Embryonic facial prominence (tissue), 1 donor: ENCODE measurements around the gene POLR1H.

ENCODE experiments used
- DNase-seq: peaks from one replicate; pipeline ENCODE4 v3.0.0-alpha.2; 2016; ENCODE audit errors: extremely low spot score

The POLR1H gene

DNA sequence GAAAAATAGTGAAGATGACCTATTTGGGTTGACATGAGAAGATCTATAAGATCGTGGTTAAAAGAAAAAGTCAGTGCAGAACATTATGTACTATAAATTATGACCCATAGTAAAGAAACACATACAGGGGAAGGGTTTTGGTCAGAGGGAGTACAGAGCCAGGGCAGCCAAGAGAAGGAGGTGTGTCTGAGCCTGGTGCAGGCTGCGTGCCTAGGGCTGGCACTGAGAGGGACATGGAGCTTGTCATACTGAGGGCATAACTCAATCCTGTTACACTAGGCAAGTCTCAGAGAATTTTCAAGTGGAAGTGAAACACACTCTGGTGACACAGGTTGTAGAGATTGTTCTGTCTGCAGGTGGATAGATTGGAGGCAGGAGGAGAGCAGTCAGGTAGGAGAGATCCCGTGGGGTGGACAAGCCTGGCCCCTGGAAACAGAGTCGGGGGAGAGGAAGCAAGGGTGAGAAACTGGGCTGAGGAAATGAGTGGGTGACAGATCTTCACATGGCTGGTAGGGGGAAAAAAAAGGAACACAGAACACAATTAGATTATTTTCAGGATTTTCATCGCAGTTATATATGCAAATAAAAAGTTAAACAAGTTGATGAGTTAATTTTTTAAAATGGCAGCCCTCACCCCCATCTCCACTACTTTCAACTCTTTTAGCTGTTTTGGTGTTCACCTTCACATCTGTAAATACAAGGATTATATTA lies 33.0 kb downstream of the POLR1H start:
- no peak for DNase-seq

- DNase-seq: no peak
Measured at GRCh38 chr6:30096829-30097228, 35.8 kb downstream of the POLR1H start.

- no peak for DNase-seq
Measured at GRCh38 chr6:30097902-30098768, 37.1 kb downstream of the POLR1H start.

- DNase-seq: no peak
Measured at GRCh38 chr6:30100154-30100553, 39.1 kb downstream of the POLR1H start.

DNA sequence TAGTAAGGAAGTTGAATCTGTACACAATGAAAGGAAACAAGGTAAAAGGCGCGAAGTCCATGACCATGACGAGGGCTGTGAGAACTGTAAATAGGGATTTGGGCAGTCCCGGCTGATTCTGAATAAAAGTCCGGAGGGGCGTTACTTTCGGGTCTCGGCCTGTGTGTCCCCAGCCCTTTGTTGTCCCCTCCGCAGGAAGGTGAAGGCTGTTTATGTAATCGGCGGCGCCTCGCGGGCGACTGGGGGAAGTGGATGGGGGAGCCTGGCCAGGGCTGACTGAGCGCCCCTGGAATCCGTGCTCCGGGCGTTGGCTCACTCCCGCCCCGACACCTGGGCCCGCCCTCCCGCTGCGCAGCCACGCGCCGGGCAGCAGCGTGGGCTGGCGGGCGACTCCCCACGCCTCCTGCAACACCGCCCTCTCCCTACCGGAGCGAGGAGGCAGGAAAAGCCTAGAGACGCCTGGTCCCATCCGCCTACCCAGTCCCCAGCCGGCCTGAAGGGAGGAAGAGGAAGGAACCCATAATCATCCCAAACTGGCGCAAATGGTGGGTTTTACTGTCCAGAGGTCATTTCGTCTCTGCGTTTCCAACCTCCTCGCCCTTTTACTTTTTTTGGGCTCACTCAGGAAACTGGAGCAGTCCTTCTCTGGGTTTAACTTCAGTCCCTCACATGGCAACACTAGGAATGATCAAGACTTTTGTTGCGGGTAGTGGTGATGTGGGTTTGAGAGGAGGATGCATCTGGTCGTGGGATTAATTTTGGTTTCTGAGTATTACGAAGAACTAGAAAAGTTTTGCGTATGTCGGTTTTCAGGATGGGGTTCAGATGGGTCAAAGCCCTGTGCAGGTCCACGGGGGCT lies 39.7 kb downstream of the POLR1H start:
- no peak for DNase-seq

DNA sequence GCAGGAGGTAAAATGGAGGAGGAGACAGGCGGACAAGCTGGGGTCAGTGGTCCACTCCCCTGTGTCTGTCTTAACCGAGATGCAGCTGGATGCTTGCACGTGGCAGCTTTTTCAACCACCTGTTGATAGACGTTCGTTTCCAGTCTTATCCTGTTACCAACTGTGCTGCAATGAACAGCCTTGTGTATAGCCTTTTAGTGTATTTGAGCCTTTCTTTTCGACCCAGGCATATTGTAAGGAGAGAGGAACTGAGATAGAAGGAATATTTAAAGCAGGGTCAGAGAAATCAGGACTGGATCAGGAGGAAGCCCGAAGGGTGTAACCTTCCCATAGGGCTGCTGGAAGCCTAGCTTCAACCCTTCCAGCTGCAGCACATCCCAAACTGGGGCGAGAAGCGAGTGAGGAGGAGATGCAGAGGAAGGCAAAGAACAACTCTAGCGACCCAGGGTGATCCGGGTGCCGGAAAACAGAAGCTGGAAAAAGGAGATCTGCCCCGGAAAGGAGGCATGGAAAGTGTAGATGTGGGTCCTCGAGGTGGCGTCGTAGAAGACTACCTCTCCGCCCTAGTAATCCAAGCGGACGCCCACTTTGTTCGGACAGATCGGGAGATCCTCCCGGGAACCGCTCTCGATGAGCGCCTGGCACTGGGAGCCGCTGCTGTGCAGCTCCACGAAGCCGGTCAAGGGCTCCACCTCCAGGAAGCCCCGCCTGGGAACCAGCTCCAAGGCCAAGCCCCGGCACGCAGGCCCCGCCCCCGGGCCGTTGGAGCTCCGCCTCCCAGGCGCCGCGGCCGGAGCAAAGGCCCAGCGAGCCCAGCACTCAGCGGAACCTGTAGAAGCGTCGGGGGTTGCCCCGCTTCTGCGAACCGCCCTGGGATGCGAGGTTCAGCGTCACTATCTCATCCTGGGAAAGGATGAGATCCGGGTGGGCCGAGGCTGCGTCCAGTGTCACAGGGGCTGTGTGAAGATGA lies 40.7 kb downstream of the POLR1H start:
- DNase-seq: no peak

DNA sequence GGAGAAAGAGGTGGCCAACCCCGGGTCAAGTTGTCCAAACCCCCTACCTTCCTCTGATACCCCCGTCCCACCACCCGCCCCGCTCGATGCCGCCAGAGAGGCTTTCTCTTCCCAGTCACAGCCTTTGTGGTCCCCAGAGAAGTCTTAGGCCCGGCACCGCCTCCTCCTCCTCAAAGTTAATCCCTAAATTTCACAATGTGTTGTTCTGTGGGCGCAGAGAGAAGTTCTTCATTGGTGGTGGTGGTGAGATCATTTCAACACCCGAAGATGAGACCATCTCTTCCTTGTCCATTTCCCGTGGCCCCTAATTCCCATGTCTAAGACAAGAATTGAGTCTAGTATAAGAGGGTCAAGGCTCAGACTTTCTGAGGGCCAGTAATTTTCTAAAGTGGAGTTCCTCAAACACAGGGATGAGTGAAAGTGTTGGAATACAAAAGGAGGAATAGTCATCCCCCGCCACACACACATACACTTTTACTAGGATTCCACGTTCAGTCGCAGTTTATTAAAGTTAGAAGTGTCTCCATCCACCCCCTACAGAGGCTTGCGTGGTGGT lies 41.4 kb downstream of the POLR1H start:
- DNase-seq: no peak

DNA sequence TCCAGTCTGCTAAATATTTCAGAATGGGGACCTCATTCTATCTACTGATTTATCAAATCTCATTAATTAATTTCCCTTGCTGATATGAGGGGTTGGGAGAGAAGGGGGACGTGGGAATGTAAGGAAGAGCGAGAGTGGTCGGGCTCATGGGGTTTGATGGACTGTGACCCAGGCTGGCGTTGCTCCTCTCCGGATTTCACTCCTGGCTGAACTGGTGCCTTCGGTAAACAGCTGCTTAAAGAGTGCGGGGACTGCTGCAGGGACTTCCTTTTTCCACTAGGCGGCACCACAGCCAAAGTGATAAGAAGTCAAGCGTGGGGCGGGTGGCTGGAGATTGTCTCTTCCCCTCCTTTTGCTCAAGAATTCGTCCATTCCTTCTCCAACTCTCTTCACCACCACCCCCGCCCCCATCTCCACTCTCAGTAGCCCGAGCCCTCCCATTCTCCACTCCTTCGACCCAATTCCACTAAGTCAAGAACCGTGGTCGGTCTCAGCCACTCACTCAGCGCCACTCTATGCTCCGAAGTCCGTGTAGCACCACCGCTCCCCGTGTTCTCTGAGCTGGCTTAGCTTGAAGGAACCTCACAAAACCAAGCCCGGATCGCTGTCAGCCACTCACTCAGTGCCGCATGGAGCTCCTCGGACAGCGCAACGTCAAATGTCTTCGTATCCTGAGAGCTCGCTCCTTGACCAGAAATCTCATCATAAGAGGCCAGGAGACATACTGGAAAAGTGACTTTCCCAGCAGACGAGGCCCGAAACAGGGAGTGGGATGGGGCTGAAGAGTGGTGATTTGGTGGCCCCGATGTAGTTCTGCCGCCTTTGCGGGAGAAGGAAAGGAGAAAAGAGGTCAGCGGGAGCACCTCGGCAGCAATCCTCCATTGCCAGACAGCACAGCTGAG lies 42.2 kb downstream of the POLR1H start:
- peak; percentile 56 for DNase-seq

GRCh38 chr6:30103872-30104179 lies 42.8 kb downstream of the POLR1H start:
- no peak for DNase-seq

DNA sequence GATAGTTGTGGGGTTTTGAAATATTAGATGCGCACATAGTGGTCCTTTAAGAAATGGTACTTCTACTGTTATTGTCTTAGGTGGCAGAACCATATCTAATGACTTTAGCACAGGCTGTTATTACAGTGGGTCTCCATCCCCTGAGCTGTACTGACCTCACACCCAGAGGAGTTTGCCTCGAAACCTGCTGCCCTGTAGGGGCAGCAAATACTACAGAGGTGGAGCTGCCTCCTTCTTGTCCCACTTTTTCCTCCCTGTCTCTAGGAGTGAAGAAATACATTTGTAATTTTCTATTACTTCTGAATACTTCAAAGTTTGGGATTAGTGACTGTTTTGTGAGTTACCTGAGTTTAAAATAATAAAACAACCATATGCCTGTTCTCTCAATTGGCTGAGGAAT lies 43.6 kb downstream of the POLR1H start:
- no peak for DNase-seq

GRCh38 chr6:30111266-30111856 lies 50.3 kb downstream of the POLR1H start:
- no peak for DNase-seq

- no peak for DNase-seq
Measured at GRCh38 chr6:30112402-30112994, 51.4 kb downstream of the POLR1H start.

GRCh38 chr6:30113003-30113759 lies 52.1 kb downstream of the POLR1H start, which contains the start of gene TRIM31:
TRIM31 (minus strand) TSS chr6:30113090; CDS start chr6:30112805, 285 bp downstream.
- DNase-seq: no peak

DNA sequence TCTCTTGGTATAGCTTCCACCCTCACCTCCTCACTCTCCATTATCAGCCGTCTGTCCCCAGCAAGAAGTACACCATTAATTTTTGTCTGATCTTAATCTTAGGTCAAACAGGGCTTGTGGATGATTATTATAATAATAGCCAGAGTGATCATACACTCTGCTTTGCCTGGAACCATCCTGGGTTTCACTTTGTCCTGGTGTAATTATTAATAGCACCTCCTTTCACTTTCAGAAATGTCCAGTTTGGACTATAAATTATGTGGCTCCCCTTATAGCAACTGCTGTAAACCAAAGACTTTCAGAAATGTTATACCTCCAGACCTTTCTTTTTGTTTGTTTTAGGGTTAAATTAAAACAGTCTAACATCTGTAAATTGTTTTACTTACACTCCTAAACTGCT lies 52.8 kb downstream of the POLR1H start:
- no peak for DNase-seq
